ENCODE results near the gene SCN10A.

Gene SCN10A
- total RNA-seq = 0 reads per million in 4 experiments

GRCh38 chr3:38816026-38816425, at the start of gene SCN10A:
TSS of gene SCN10A (minus strand) at chr3:38816217. CDS start at chr3:38794010, 22,207 bp downstream.
- DNase-seq = no peak

GRCh38 chr3:38853011-38853410, 37.0 kb upstream of the SCN10A start:
- DNase-seq = no peak

DNA sequence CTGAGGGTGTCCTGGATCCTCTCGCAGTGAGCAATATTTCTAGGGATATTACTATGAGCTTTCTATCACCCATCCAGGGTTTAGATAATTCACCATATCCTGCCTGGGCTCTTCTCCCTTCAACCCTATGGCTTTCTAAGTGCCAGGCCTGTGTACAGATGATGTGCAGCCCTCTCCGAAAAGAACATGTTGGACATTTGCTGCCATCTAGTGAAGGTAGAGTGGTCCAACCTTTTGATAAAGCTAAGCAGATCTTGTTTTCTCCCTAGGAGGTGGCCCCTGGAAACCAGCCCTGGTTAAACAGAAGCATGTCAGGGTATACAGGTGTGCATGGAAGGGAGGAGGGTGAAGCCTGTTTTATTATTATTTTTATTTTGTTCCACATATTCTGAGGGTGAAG, 27.9 kb upstream of the SCN10A start:
- DNase-seq = no peak

- no peak for DNase-seq
These were observed 26.4 kb upstream of the SCN10A start for GRCh38 chr3:38842266-38842965.

GRCh38 chr3:38840987-38841386, 25.0 kb upstream of the SCN10A start:
- no peak for DNase-seq

- DNase-seq = no peak
These were observed 21.3 kb upstream of the SCN10A start for GRCh38 chr3:38837358-38837757.

DNA sequence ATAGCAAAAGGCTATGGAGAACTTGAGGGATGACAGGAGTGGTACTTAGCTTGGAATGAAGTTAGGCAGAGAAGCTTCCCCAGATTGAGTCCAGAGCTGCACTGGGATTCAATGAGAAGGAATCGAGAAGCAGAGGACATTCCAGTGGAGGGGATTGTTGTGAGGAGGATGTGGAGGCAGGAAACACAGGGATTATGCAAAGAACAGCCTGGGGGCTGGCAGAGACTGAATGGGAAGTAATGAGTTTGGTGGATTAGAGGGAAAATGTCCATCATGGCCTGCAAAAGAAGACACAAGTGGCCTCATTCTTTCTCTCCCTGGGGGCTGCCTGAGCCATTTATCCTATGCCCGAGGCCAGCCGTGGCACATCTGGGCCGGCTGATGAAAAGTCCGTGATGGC, 20.5 kb upstream of the SCN10A start:
- DNase-seq = no peak

GRCh38 chr3:38835939-38836338, 19.9 kb upstream of the SCN10A start:
- no peak for DNase-seq

DNA sequence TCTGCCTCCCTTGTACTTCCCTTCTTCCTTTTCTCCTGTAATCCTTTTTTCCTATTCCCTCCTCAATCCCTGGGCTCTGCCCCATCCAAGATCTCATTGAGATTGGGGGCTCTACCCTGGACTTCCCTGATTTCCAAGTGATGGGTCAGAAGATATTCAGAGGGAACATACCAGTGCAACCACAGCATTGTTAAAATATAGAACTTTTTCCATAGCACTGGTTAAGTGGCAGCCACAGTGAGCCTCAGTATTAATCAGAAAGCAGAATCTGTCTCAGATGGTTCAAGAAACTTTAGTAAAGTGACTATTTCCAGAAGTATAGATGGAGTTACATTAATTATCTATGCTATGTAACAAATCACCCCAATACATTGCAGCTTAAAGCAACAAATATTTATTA, 18.7 kb upstream of the SCN10A start:
- no peak for DNase-seq

- DNase-seq = no peak
These were observed 18.1 kb upstream of the SCN10A start for GRCh38 chr3:38834110-38834509.

- no peak for DNase-seq
These were observed 13.4 kb upstream of the SCN10A start for GRCh38 chr3:38829404-38829803.

DNA sequence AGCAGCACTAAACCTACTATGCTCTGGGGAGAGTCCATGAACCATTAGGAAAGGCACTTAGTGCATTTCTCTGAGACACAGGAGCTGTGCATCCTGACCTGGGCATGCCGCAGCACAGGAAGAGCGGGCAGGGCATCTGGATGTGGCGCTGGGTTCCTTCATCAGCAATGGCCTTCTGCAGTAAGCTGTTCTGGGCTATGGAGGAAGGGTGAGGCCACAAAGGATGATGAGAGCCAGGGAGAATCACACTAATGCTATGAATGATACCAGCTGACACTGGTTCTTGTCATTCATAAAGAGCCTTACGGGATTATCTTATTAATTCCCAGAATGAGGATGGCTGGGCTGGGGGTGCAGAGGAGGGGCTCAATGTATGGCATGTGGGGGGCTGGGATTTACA, 12.7 kb upstream of the SCN10A start:
- no peak for DNase-seq

DNA sequence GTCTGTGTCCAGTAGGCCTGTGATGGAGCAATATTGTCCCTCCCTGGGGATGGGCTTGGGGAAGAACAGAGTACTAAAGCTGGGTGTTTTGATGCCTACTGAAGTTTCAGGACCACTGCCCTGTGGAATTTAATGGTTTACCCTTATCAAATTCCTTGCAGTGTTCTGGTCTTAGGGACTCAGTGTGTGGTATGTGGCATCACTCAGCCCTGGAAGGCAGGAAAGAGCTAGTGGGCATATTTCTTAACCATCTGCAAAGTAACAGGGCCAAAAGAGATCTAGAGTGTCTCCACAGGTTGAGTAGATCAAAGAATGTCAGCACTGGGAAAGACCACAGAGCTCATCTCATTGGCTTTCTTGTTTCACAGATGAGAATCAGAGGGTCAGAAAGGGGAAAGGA, 11.8 kb upstream of the SCN10A start:
- DNase-seq = no peak

- no peak for DNase-seq
These were observed 10.0 kb upstream of the SCN10A start for GRCh38 chr3:38826001-38826400.

GRCh38 chr3:38824349-38824748, 8.3 kb upstream of the SCN10A start:
- DNase-seq = no peak

DNA sequence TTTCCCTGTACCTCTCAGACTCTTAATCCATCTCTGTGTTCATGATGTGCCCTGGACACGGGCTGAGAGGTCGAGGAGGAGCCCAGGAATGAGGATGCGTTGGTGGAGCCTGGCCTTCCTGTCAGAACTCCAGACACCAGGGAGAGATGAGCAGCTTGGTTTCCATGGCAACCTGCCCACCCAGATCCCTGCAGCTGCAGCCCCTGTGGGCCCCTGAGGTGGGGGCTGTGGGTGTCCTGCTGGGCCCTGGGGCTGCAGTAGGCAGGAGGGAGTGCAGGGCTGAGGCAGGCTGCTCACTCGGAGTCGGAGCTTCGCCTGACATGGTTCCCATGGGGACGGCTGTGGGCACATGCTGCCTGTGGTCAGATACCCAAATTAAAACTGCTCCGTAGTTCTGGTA, 7.7 kb upstream of the SCN10A start:
- no peak for DNase-seq

GRCh38 chr3:38823186-38823585, 7.2 kb upstream of the SCN10A start:
- no peak for DNase-seq

DNA sequence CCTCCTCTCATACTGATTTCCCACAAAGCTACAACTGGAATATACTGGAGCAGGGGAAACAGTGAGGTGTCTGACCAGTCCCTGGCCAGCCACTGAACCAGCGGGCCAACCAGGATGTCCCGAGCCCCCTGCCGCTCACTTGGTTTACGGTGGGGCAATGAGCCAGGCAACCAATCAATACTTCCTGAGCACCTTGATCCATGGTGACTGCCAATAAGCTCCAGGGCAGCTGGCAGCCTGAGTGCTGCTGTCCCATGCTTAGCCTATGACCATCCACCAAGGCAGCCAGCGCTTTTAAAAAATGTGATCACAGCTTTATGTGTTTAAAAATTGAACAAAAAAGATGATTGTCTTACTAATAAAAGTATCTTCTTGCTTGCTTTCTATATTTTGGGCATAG, 4.2 kb downstream of the SCN10A start:
- no peak for DNase-seq

GRCh38 chr3:38805765-38806386, 10.1 kb downstream of the SCN10A start:
- no peak for DNase-seq

DNA sequence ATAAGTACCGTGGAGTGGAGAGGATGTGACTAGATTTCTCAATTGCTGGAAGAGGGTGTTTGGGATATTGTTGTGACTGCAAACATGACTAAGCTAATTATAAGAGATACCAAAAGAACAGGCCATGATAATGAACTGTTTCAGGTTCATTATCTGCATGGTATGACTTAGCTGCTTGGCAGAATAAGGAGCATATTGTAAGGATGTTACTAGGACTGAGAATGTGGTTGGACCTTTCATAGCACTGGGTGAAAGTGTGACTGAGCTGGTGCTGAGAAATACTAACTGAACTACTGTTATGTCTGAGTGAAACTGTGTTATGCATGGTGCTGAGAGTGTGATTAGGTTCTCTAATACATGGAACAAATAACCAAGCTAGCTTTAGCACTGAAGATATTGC, 11.0 kb downstream of the SCN10A start:
- DNase-seq = no peak

- DNase-seq = no peak
These were observed 15.5 kb downstream of the SCN10A start for GRCh38 chr3:38800511-38800910.

- DNase-seq = no peak
These were observed 22.3 kb downstream of the SCN10A start for GRCh38 chr3:38793721-38794120.

DNA sequence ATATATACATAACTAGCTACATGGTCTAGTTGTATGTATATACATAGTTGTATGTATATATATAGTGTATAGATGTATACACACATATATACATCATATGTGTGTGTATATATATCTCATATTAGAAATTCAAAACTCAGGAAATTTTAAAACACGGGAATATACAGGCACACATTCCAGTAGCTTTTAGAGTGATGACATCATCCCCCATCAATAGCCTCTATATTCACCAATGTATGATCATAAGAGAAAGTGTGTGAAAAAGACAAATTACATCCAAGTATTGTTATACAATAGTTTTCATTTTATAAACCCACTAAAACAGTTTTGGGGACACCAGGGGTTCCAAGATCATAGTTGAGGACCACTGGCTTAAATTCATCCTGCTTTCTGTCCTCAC, 23.0 kb downstream of the SCN10A start:
- no peak for DNase-seq

- DNase-seq = no peak
These were observed 33.9 kb downstream of the SCN10A start for GRCh38 chr3:38782148-38782547.

DNA sequence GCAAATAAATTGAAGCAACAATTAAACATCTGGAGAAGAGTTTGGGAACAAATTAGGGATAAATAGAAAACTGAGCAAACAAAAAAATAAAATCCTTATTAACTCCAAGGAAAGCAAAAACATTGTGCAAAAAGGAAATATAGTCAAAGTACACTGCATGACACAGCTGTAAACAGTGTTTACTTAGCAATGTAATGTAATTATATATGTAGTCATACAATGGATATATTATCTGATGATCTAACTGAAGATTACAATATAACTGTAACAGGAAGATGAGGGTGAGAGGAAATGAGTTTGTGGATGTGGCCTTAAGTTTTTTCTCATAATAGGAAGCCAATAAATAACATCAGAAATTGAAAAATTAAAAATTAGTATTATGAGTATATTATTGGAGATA, 42.5 kb downstream of the SCN10A start:
- DNase-seq = no peak
